ENCODE data around the gene PRR18.
A peak's percentile ranks its signal among the peaks of the same experiment; 100 is the strongest.

- TF ChIP-seq ZNF184 (CRISPR knock-in tag; IDR thresholded peaks at IDR 0.05): no peak
- TF ChIP-seq CTCF (IDR thresholded peaks at IDR 0.05 in 2 of 3, conservative IDR thresholded peaks at IDR 0.05 in 1 of 3; ENCODE audit: insufficient read depth in 2 of 3, low read depth in 1 of 3, low read length in 3 of 3): peak; percentile 88 to 90 (median 89)
These were observed 5.3 kb upstream of the PRR18 start for GRCh38 chr6:166313255-166314070.

All from K562 (cell line).